GM21367 (cell line): ENCODE measurements around the gene GUCA2A.

ENCODE experiments used
- ATAC-seq: cut with Tn5 transposase; IDR thresholded peaks from one replicate; pipeline ENCODE4 v1.9.1; 2021; ENCODE audit not compliant: unreplicated experiment

GUCA2A gene

DNA sequence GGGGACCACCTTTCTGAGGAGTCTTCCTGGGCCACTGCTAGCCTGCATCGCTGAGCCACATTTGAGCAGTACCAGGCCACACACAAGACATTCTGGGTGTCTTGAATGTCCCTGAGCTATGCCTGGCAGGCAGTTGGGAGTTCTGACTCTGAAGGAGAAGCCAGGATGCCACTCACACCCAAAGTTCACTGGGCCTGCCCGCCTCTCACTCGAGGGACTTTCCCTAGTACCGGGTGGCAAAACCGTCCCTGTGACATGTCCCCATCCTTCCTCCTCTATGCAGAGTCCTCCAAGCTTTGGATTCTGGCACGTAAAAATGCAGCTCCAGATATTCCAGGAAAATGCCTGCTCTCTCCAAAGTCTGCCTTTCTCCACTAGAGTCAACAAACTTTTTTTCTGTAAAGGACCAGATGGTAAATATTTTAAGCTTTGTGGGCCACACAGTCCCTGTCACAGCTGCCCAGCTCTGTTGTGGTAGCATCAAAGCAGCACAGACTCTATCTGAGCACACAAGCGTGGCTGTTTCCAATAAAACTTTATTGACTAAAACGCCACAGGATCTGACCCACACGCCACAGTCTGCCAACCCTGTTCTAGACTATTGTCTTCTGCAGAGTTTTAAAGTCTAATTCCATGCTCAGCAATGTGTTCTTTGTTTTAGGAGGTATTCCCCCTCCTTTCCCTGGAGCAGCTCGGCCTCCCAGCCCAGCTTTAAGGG lies 30.6 kb downstream of the GUCA2A start:
- ATAC-seq = no peak

DNA sequence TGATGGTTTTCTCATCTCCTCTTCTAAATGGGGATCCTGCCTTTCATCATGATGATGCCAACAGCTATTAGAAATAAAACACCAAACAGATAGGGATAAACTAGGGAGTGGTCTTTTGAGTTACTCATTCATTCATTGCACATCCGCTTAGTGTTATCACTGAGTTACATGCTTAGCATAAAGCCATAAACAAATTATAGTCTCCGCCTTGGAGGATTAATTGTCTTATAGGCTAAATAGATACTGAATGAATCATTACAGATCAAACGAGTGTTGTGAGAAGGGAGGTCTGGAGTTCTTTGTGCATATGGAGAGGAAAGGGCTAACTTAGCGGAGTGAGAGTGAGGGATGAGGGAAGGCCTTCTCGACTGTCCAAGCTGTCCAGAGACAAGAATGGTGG lies 31.2 kb downstream of the GUCA2A start:
- no peak for ATAC-seq

DNA sequence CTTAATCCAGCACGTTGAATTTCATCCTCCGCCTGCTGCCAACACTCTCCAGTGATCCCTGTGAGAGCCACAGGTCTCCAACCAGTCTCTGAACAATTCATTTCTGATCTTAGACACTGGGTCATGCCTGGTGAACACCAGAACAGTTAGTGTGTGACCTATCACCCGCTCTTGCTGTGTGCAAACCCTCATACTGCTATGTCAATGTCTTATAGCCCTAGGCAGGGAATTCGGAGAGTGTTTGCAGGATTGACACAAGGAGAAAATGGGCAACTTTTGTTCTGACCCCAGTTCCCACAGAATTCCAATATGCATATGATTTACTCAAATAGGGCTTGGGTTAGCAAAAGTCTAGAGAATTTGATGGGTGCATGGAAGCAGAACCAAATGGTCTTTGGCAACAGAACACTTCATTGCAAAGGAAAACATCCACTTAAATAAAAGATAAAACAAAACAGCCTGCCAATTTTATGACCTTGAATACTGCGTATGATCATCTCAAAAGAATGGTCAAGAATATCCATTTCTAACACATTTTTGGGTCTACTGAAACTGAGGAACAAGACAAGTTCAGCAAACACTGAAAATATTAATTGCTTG lies 34.4 kb downstream of the GUCA2A start:
- ATAC-seq = no peak

DNA sequence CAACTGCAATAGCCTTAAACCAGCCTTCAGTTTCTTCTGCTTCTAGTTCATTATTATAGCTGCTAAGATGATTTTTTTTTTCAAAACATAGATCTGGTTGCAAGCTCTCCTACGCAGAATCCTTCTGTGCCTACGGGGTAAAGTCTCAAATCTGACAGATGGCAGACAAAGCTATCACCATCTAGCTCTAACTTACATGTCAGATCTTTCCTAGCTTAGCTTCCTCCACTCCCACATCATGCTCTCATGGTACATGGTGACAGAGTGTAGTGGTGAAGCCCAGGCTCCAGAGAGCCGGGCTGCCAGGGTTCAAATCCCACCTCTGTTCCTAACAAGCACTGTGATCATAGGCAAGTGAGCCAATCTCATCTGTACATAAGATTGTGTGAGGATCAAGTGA lies 35.6 kb downstream of the GUCA2A start:
- no peak for ATAC-seq

DNA sequence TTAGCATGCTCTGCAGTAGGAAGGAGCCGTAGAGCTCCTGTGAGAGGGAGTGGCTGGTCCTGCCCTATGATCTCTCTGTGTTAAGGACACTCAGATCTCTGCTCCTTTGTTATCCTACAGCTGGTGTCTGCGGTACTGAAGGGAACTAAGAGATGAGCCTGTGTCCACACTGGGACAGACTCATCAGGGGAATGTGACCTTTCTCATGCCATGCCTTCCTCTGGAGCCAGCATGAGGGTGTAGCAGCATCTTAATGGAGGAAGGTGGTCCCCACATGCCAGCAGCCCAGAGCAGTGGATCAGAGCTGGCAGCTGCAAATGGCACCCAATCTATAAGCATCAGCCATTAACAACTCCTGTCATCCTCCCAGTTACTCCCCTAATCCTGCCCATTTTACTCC lies 36.0 kb downstream of the GUCA2A start:
- ATAC-seq = no peak

DNA sequence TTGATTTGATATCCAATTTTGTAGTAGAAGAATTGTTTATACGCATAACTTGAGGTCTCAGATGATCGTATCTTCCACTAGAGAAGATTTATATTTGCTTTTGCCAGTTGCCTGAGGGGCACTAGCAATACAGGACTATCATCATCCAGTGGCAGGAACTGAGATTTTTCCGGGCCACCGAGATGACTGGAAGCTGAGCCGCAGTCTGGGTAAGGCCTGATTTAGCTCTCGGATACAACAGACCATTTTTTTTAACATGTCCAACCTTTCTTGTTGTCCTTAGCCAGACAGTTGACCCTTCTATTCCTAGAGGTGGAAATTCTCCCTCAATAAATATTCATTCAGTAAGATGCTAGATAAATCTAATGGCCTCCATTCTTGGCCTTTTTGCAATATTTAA lies 36.8 kb downstream of the GUCA2A start:
- no peak for ATAC-seq

DNA sequence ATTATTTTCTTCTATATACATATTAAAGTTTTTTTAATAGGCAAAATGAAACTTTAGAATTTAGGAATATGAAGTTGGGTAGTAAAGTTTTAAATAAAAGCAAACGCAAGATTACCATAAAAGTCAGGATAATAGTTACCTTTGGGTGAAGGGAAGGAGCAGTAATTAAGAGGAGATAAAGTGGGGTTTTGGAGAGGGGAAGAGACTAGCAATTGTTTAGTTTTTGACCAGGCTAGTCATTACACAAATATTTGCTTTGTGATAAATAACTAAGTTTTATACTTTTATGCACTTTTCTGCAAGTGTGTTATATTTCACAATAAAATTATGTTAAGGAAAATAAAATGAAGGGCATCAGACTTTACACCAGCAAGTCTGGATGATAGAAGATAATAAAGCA lies 39.0 kb downstream of the GUCA2A start:
- ATAC-seq = no peak

DNA sequence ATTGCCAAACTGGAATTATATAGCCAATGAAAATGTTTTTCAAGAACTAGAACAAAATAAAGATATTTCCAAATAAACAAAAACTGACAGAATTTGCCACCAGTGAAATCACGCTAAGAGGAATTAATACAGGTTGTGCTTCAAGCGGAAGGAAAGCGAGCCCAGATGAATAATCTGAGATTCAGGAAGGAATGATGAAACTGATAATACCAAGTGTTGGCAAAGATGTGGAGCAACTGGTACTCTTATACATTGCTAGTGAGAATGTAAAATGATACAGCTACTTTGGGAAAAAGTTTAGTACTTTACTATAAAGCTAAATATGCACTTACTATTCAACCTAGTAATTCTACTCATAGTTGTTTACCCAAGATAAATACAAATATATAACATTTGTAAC lies 42.1 kb downstream of the GUCA2A start:
- no peak for ATAC-seq

DNA sequence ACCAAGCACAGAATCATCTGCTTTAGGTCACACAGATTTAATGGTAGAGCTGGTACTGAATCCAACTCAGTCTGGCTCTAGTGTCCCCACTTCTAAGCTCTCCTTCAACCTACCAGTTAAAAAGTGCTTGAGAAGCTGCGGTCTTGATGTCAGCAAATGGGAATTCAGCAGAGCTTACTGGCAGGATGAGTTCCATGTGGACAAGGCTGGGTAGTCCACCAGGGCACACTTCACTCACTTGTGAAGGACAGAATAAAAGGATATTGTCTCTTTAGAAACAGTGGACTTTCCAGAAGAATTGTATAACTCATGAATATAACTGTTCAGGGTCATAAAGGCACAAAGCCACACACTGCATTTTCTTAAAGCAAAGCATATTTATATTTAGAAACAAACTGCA lies 46.4 kb downstream of the GUCA2A start:
- ATAC-seq = no peak

DNA sequence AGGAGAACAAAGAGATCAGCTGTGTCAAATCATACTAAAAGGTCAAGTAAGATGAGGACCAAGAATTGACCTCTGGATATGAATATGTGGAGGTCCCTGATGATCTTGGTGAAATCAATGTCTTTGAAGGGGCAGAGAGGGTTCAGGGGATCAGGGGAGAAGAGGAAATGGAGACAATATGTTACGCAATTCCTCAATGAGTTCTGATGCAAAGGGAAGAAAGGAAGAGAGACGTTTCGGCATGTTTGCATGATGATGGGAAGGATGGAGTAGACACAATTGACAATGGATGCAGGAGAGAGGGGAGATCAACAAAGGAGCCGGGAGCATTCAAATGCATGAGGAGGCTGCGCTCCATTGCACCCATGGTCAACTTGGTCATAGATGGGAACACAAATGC lies 47.3 kb downstream of the GUCA2A start:
- ATAC-seq = no peak

DNA sequence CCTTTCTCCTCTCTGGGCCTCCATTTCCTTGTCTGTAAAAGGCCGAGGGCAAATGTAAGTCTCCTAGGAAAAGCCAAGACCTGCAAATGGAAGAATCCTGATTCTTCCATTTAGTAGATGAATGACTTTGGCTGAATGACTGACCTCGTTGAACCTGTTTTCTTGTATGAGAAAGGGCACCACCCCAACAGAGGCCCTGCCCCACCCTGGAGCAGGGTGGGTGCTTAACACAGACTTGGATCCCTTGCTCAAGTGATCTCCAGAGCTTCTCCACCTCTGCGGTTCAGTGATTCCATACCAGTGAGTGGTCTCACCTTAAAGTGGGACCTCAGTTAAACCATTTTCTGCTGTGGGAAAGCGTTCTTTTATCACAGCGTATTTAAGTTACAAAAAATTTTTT lies 50.3 kb downstream of the GUCA2A start:
- ATAC-seq = no peak
